ENCODE data around the gene DDC.

The DDC gene

GRCh38 chr7:50431316-50431715 is 133.9 kb downstream of the DDC start:
- DNase-seq (ENCODE audit: low read depth), result no peak
- H3K4me3 ChIP-seq (ENCODE audit: control insufficient read depth, low read depth, low read length), result no peak overlapping the region
- TF ChIP-seq, protein P1, sequence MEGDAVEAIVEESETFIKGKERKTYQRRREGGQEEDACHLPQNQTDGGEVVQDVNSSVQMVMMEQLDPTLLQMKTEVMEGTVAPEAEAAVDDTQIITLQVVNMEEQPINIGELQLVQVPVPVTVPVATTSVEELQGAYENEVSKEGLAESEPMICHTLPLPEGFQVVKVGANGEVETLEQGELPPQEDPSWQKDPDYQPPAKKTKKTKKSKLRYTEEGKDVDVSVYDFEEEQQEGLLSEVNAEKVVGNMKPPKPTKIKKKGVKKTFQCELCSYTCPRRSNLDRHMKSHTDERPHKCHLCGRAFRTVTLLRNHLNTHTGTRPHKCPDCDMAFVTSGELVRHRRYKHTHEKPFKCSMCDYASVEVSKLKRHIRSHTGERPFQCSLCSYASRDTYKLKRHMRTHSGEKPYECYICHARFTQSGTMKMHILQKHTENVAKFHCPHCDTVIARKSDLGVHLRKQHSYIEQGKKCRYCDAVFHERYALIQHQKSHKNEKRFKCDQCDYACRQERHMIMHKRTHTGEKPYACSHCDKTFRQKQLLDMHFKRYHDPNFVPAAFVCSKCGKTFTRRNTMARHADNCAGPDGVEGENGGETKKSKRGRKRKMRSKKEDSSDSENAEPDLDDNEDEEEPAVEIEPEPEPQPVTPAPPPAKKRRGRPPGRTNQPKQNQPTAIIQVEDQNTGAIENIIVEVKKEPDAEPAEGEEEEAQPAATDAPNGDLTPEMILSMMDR (IDR thresholded peaks at IDR 0.05; ENCODE audit: control insufficient read depth, insufficient read depth, low read depth, low read length, missing control alignments), result no peak

DNA sequence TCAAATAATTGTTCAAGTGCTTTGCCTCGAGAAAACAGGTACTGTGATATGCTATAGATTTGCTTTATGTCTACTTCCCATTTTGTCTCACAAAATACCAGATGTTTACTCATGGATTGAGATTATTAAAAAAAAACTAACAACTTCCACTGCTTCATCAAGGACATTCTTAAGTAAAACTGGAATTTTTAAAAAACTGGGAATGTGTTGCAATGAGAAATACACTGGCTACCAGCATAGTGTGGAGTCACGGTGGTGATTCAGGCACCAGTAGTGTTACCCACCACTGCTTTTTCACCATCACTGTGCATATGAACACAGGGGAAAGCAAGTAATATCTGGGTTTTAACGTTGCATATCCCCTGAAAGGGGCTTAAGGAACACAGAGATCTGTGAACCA is 136.3 kb downstream of the DDC start:
- DNase-seq (ENCODE audit: low read depth), result no peak
- H3K4me3 ChIP-seq (ENCODE audit: control insufficient read depth, low read depth, low read length), result no peak overlapping the region
- TF ChIP-seq, protein P1 (IDR thresholded peaks at IDR 0.05; ENCODE audit: control insufficient read depth, insufficient read depth, low read depth, low read length, missing control alignments), result no peak

GRCh38 chr7:50427518-50427917 is 137.7 kb downstream of the DDC start:
- TF ChIP-seq, protein P1 (IDR thresholded peaks at IDR 0.05; ENCODE audit: control insufficient read depth, insufficient read depth, low read depth, low read length, missing control alignments), result no peak
- H3K4me3 ChIP-seq (ENCODE audit: control insufficient read depth, low read depth, low read length), result no peak overlapping the region
- no peak for DNase-seq (ENCODE audit: low read depth)

DNA sequence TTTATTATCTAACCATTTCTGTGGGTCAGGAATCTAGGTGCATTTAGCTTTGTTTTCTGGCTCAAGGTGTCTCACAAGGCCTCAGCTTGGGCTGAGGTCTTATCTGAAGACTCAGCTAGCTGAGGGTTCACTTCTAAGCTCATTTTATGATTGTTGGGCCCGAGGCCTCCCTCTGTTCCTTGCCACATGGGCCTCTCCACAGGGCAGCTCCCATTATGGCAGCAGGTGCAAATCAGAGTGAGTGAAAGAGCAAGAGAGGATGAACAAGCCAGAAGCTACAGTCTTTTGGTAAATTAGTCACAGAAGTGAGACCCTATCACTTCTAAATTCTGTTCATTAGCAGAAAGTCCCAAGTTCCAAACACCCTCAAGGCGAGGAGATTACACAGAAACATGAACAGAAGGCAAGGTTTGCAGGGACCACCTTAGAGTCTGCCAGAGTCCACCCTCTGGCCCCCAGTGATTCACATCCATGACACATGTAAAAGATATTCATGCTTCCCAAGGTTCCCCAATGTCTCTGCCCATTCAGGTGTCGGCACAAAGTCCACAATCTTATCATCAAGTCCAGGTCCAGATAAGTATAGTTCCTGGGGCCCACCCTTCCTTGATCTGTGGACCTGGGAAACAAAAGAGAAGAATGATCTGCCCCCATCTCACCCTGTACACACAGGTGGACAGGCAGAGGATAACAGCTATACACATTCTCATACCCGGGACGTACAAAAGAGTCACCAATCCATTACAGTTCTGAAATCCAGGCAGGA is 138.7 kb downstream of the DDC start:
- H3K4me3 ChIP-seq (ENCODE audit: control insufficient read depth, low read depth, low read length), result no peak overlapping the region
- DNase-seq (ENCODE audit: low read depth), result no peak
- TF ChIP-seq, protein P1 (IDR thresholded peaks at IDR 0.05; ENCODE audit: control insufficient read depth, insufficient read depth, low read depth, low read length, missing control alignments), result no peak

DNA sequence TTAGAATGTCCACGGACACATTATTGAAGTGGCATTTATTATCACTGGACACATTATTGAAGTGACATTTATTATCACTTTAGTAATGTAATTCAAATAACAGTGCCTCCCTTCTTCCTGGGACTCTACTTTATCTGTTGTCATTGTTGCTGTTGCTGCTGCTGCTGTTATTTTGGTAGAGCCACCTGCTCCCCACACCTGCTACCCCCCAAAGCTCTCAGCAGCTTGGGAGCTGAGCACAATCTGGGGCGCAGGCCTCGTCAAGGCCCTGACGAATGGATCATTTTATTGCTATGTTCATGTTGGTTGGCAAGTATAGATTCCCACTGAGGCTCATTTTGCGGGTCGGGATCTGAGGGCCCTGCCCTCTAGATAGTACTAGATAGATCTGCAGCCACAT is 139.9 kb downstream of the DDC start:
- no peak for DNase-seq (ENCODE audit: low read depth)
- TF ChIP-seq, protein P1 (IDR thresholded peaks at IDR 0.05; ENCODE audit: control insufficient read depth, insufficient read depth, low read depth, low read length, missing control alignments), result no peak
- H3K4me3 ChIP-seq (ENCODE audit: control insufficient read depth, low read depth, low read length), result no peak overlapping the region

DNA sequence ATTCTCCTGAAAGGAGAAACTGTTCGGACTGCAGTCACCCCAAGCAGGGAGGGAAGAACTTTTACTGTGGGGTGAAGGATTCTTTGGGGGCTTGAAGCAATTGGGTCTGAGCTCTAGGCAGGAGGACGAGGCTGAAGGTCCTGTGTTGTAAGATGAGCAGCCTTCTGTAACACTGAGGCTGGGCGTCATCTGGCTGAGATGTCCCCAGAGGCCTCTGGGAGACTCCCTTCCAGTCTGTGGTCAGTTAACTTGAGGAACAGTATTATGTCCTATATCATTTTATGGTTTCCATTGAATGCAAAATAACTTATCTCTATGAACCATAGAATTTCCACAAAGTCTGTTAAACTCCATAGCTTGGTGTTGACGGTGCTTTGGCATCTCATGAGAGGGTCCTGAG is 141.3 kb downstream of the DDC start:
- TF ChIP-seq, protein P1 (IDR thresholded peaks at IDR 0.05; ENCODE audit: control insufficient read depth, insufficient read depth, low read depth, low read length, missing control alignments), result no peak
- no peak for DNase-seq (ENCODE audit: low read depth)
- no peak overlapping the region for H3K4me3 ChIP-seq (ENCODE audit: control insufficient read depth, low read depth, low read length)
